HG02798 (cell line): Measurements from ENCODE around the gene CYS1.
"Not testable (repeated sequence)": the region's sequence is repeated elsewhere in the genome, so short reads cannot be mapped to it uniquely, and the experiment has no call there.

Source experiments
- ATAC-seq: cut with Tn5 transposase; IDR thresholded peaks from one replicate; pipeline ENCODE4 v1.9.1; 2021; ENCODE audit warnings: mild to moderate bottlenecking; ENCODE audit not compliant: unreplicated experiment, poor library complexity

Gene CYS1

GRCh38 chr2:10095175-10095574, 15.0 kb upstream of the CYS1 start:
- no peak for ATAC-seq

- ATAC-seq = no peak
Observed at GRCh38 chr2:10094271-10094814, 14.1 kb upstream of the CYS1 start.

DNA sequence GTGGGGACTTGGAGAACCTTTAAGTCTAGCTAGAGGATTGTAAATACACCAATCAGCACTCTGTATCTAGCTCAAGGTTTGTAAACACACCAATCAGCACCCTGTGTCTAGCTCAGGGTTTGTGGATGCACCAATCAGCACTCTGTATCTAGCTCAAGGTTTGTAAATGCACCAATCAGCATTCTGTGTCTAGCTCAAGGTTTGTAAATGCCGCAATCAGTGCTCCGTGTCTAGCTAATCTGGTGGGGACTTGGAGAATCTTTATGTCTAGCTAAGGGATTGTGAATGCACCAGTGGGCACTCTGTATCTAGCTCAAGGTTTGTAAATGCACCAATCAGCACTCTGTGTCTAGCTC, 11.7 kb upstream of the CYS1 start:
- ATAC-seq = not testable (repeated sequence)

DNA sequence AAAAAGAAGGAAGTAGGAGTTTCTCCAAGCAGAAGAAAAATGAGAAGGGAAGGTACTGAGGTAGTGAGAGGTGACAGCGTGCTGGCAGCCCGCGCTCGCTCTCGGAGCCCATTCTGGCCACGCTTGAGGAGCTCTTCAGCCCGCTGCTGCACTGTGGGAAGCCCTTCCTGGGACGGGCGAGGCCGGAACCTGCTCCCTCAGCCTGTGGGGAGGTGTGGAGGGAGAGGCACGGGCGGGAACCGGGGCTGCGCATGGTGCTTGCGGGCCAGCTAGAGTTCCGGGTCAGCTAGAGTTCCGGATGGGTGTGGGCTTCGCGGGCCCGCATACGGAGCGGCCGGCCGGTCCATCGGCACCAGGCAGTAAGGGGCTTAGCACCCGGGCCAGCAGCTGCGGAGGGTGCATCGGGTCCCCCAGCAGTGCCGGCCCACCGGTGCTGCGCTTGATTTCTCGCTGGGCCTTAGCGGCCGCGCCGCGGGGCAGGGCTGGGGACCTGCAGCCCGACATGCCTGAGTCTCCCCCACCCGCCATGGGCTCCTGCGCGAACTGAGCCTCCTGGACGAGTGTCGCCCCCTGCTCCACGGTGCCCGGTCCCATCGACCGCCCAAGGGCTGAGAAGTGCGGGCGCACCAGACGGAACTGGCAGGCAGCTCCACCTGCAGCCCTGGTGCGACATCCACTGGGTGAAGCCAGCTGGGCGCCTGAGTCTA, 11.1 kb upstream of the CYS1 start:
- ATAC-seq = no peak

- peak; percentile 56 for ATAC-seq
Observed at GRCh38 chr2:10089565-10090190, 9.5 kb upstream of the CYS1 start.

- ATAC-seq = no peak
Observed at GRCh38 chr2:10087360-10087759, 7.1 kb upstream of the CYS1 start.

GRCh38 chr2:10086950-10087349, 6.7 kb upstream of the CYS1 start:
- no peak for ATAC-seq

GRCh38 chr2:10085668-10086059, 5.5 kb upstream of the CYS1 start:
- ATAC-seq = no peak

- no peak for ATAC-seq
Observed at GRCh38 chr2:10085043-10085667, 4.9 kb upstream of the CYS1 start.

DNA sequence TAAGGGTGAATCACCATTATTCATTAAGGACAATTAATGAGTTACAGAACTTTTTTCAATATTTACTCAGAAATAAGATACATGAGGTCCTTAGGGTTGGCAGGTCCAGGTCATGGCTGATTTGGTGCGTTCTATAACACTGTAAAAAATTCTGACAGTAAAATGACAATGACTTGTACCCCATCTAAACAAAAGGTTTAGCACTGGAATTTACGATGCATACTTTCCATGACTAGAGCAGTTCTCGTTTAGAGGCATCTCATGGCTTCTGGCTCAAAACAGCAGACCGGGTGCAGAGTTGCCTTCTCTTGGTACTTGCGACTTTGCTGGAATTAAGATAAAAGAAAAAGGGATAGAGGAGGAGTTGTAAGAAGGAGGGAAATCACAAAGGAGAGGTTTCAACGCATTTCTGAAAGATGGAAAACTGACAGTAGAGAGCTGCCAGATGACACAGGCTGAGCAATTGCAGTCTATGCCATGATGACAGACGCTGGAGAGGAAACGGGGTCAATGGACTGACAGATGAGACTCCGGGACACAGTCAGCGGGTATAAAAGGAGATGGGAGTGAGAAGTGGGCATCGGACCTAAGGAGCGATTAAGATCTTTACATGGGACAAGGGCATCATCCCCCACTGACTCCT, 4.1 kb upstream of the CYS1 start:
- no peak for ATAC-seq

DNA sequence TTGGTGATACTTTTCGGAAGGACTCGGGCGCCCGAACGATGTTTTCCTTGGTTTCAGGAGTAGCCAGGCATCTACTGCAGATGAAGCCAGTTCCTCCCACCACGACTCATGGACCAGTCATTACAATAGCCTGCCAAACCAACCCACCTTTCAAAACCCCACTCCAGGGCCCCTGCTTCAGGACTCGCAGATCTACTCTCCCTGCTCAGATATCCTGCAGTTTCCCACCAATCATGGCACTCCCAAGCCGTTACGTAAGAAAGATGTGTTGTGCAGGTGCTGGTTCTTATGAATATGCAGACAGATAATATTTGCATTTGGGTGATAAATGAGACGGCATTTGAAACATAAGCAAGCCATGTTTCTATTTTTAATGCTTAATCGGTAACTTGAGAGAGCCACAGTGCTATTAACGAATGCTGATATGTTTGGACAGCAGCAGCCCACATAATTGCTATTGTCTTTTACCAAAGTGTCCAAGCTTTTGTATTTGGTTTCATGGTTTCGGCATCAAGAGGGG, 3.5 kb upstream of the CYS1 start:
- peak; percentile 30 for ATAC-seq

GRCh38 chr2:10083046-10083445, 2.8 kb upstream of the CYS1 start:
- no peak for ATAC-seq

- ATAC-seq = peak; percentile 33
Observed at GRCh38 chr2:10080536-10081304, 509 bp upstream of the CYS1 start.

- peak; percentile 23 for ATAC-seq
Observed at GRCh38 chr2:10079266-10079869, 843 bp downstream of the CYS1 start.

DNA sequence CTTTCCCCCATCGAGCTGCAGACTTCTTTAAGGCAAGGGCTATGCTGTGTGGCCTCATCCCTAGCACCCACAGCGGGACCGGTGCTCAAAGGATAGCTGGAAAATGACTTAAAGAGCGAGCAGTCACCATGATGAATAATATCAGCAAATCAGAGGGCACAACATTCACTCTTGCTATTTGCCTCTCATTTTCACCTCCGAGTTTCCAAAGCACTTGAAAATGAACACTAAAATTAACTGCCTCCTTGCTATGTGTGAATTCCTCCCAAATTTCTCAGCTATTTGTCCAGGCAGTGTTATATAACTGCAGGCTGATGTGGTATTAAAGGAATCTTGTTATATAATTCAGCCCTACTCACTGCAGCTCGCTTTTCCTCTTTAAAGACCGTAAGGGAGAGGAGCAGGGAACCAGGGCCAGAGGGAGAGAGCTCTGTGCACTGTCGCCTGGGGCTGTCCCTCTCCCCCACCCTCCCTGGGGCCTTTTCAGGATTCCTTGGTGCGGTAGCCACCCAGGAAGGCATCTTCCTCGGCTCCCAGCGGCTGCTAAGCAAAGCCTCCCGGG, 1.4 kb downstream of the CYS1 start:
- ATAC-seq = no peak

DNA sequence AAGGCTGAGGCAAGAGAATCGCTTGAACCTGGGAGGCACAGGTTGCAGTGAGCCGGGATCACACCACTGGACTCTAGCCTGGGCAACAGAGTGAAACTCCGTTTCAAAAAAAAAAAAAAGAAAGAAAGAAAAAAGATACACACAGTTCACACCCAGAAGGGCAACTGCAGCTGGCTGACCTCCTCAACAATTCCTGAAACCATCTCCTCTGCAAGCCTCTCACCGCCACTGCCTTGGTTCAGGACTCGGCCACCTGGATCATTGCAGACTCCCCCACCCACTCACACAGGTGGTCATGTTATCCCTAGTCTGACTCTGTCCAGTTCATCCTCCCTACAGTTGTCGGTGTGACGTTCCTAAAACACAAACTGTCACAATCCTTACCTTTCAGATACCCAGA, 2.2 kb downstream of the CYS1 start:
- no peak for ATAC-seq

DNA sequence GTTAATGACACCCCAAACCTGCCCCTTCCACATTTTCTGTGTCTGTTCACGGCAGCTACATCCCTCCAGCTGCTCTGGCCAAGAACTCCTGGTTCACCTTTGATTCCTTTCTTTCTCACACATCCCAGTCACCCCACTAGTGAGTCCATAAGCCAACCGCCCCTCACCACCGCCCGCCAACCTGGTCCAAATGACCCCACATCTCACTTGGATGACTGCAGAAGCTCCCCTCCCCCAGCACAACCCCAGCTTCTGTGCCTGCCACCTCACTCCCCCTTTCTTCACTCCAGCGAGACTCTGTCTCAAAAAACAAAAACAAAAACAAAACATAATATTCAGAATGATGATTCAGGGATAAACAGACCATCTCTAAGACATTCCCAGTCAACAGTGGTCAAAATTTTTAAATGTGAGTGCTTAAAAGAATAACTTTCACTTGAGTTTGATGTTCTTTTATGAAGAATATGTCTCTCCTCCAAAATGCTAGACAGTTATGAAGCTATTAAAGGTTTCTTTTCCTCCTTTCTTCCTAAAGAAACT, 3.2 kb downstream of the CYS1 start:
- no peak for ATAC-seq

- no peak for ATAC-seq
Observed at GRCh38 chr2:10076511-10076910, 3.7 kb downstream of the CYS1 start.

- no peak for ATAC-seq
Observed at GRCh38 chr2:10075571-10076209, 4.5 kb downstream of the CYS1 start.
